K562 (cell line): Measurements from ENCODE around the gene ITGB2. TPM values are rescaled to one million over a fixed set of nuclear protein-coding genes. Genes with fewer than 3 reads are reported as not detected.

Experiments
- ATAC-seq: fragments of 200-7000 bp; cut with Tn5 transposase; 3 replicates; pipeline ENCODE4 v1.9.1; 2020; ENCODE audit warnings: moderate library complexity
- BruUV-seq: library from RNA; stranded (reverse); fragments of 400-500 nt; replicated peaks from 2 replicates; lab custom pipeline; 2021; lab: Mats Ljungman, UMichigan
- CTCF ChIA-PET: fragments of 300-600 bp; formaldehyde crosslinking; extraction: SDS; loops from one replicate; lab custom pipeline; 2021; ENCODE audit warnings: low intra/inter-chr PET ratio; lab: Yijun Ruan, JAX
- POLR2A ChIA-PET: fragments of 300-600, 350-650 bp; sonication (Branson Sonifier 250); formaldehyde crosslinking; extraction: SDS; loops from one replicate; lab custom pipeline; 2021; ENCODE audit warnings: antibody characterized with exemption, inconsistent platforms; lab: Yijun Ruan, JAX
- DNase-seq, 4 experiments: peaks; one replicate each; pipeline versions ENCODE4 v3.0.0 to v3.0.0-alpha.2; 2011 to 2018; ENCODE audit warnings: low spot score in 3 of 4, mixed read lengths in 3 of 4; ENCODE audit errors: extremely low read depth in 1 of 4
- FAIRE-seq: peaks from 2 replicates; lab custom pipeline; 2011; peaks lifted over from hg19 to GRCh38; lab: Jason Lieb, UNC
- H2AFZ ChIP-seq: 2 replicates; pipeline ENCODE4 v1.6.0; 2011; ENCODE audit warnings: low read depth, low read length, control low read depth, inconsistent platforms
- H3K27ac ChIP-seq: fragments of 200-600 bp; 3 replicates; pipeline ENCODE4 v1.8.0; 2011; ENCODE audit warnings: low read depth, mild to moderate bottlenecking, control low read depth, inconsistent platforms, low read length, moderate library complexity, mixed read lengths; ENCODE audit errors: extremely low read depth
- H3K27me3 ChIP-seq, 2 experiments: fragments of 300-600 bp in 1 of 2; 2 replicates in 1 of 2; 3 replicates in 1 of 2; pipeline versions ENCODE4 v1.6.0 to v1.8.0; 2011; ENCODE audit warnings: inconsistent platforms in 2 of 2, low read length in 2 of 2, mild to moderate bottlenecking in 1 of 2, mixed read lengths in 1 of 2, moderate library complexity in 1 of 2; ENCODE audit not compliant: control insufficient read depth in 2 of 2, insufficient read depth in 2 of 2
- H3K36me3 ChIP-seq: fragments of 300-600 bp; 3 replicates; pipeline ENCODE4 v1.8.0; 2011; ENCODE audit warnings: mild to moderate bottlenecking, low read length, inconsistent platforms; ENCODE audit not compliant: control insufficient read depth, insufficient read depth
- H3K4me1 ChIP-seq, 2 experiments: fragments of 200-600 bp in 1 of 2; replicated peaks in 1 of 2; 2 replicates in 1 of 2; 3 replicates in 1 of 2; pipeline versions ENCODE4 v1.5.1 to v1.8.0; 2011; ENCODE audit warnings: inconsistent platforms in 2 of 2, low read length in 2 of 2, mild to moderate bottlenecking in 1 of 2, mixed read lengths in 1 of 2, moderate library complexity in 1 of 2; ENCODE audit not compliant: control insufficient read depth in 2 of 2, insufficient read depth in 2 of 2
- H3K4me2 ChIP-seq: 2 replicates; pipeline ENCODE4 v1.6.1; 2011; ENCODE audit warnings: low read length, control low read depth, inconsistent platforms, mixed read lengths; ENCODE audit not compliant: insufficient read depth
- H3K4me3 ChIP-seq: fragments of 200-600 bp; sonication (generic), shearing (Covaris generic); 2 replicates; pipeline ENCODE4 v1.5.1; 2016; ENCODE audit warnings: control low read depth, inconsistent platforms
- H3K79me2 ChIP-seq: fragments of 200-600 bp; 3 replicates; pipeline ENCODE4 v1.8.0; 2011; ENCODE audit warnings: low read length, inconsistent platforms; ENCODE audit not compliant: control insufficient read depth, insufficient read depth
- H3K9ac ChIP-seq, 2 experiments: 2 replicates each; pipeline versions ENCODE4 v1.6.0 to v1.6.1; 2011; ENCODE audit warnings: low read depth in 2 of 2, low read length in 2 of 2, control low read depth in 1 of 2, inconsistent platforms in 1 of 2, mild to moderate bottlenecking in 1 of 2, mixed read lengths in 1 of 2; ENCODE audit not compliant: insufficient read depth in 1 of 2
- H3K9me1 ChIP-seq: one replicate; pipeline ENCODE4 v1.6.0; 2011; ENCODE audit warnings: inconsistent platforms, mild to moderate bottlenecking, low read length, moderate library complexity; ENCODE audit not compliant: control insufficient read depth, insufficient read depth
- H3K9me3 ChIP-seq: replicated peaks from 2 replicates; pipeline ENCODE4 v1.5.1; 2011; ENCODE audit warnings: low read depth, low read length, inconsistent platforms; ENCODE audit not compliant: control insufficient read depth, insufficient read depth
- H4K20me1 ChIP-seq: replicated peaks from 2 replicates; pipeline ENCODE4 v1.6.1; 2011; ENCODE audit warnings: low read length, inconsistent platforms, mixed read lengths; ENCODE audit not compliant: control insufficient read depth, insufficient read depth
- KAT7 ChIP-seq: sonication (generic); formaldehyde crosslinking; IDR thresholded peaks from 2 replicates; pipeline ENCODE4 v1.8.0; 2022; ENCODE audit warnings: missing genetic modification reagents, mild to moderate bottlenecking, borderline replicate concordance
- MED1 ChIP-seq: sonication (generic); formaldehyde crosslinking; IDR thresholded peaks from 2 replicates; pipeline ENCODE4 v1.8.1; 2023; ENCODE audit warnings: missing genetic modification reagents, borderline replicate concordance
- POLR2G ChIP-seq: fragments of 200-400 bp; formaldehyde crosslinking; IDR thresholded peaks from 2 replicates; pipeline ENCODE4 v1.6.1; 2017; ENCODE audit warnings: low read depth, mild to moderate bottlenecking, antibody characterized with exemption, low read length, moderate library complexity
- RBM25 ChIP-seq: fragments of 200-400 bp; formaldehyde crosslinking; IDR thresholded peaks from 2 replicates; pipeline ENCODE4 v1.6.1; 2018; ENCODE audit warnings: low read length, low read depth, moderate library complexity; ENCODE audit not compliant: severe bottlenecking
- ZC3H4 ChIP-seq: sonication (generic); formaldehyde crosslinking; IDR thresholded peaks from 2 replicates; pipeline ENCODE4 v1.9.0; 2021; ENCODE audit warnings: missing genetic modification reagents, borderline replicate concordance
- WGBS: fragments of 100-300 bp; shearing (Covaris generic); methylation state at CpG from one replicate; pipeline ENCODE4 v1.1.6; 2016; ENCODE audit warnings: low coverage, mixed read lengths; ENCODE audit not compliant: insufficient coverage; ENCODE audit errors: missing lambda C conversion rate; 5-methylcytosine and 5-hydroxymethylcytosine counted together
- in situ Hi-C: fragments of 300-500 bp; cut with MboI; formaldehyde crosslinking; loops from 4 replicates; pipeline ENCODE4 v1.15.0; 2018; ENCODE audit warnings: inconsistent platforms, mixed read lengths
- intact Hi-C: fragments of 100-400 bp; cut with micrococcal nuclease; formaldehyde crosslinking; loops from 2 replicates; pipeline ENCODE4 v1.14.2; 2022
- polyA plus RNA-seq, 8 experiments: library from polyadenylated mRNA; depleted of rRNA in 4 of 8; stranded (reverse) in 5 of 8; unstranded in 3 of 8; fragments of >200 nt; fragmentation: Nextera tagmentation in 2 of 8; fragmentation: Illumina TruSeq in 1 of 8; extraction: Ambion mirVana in 2 of 8; extraction: Trizol in 1 of 8; gene quantifications; 2 replicates each; pipeline versions ENCODE4 v1.2.1 to v1.2.3, GENCODE V29; 2011 to 2014; ENCODE audit warnings: inconsistent platforms in 1 of 8, missing spikeins in 1 of 8
- total RNA-seq, 7 experiments: library from RNA; depleted of rRNA in 6 of 7; stranded (reverse); fragments of >200 nt in 6 of 7; fragmentation: Illumina TruSeq in 2 of 7; extraction: Trizol in 2 of 7; gene quantifications; 2 replicates each; pipeline versions ENCODE4 v1.2.1 to v1.2.3, GENCODE V29; 2011 to 2021; ENCODE audit warnings: low replicate concordance in 1 of 7

Gene ITGB2
- total and polyA plus RNA-seq, 9 of the 15 experiments (the other 6 are each of a cell fraction or from before 2014, with no cell fraction given): 0.07 to 1.3 (median 0.51) TPM; not detected in 2

DNA sequence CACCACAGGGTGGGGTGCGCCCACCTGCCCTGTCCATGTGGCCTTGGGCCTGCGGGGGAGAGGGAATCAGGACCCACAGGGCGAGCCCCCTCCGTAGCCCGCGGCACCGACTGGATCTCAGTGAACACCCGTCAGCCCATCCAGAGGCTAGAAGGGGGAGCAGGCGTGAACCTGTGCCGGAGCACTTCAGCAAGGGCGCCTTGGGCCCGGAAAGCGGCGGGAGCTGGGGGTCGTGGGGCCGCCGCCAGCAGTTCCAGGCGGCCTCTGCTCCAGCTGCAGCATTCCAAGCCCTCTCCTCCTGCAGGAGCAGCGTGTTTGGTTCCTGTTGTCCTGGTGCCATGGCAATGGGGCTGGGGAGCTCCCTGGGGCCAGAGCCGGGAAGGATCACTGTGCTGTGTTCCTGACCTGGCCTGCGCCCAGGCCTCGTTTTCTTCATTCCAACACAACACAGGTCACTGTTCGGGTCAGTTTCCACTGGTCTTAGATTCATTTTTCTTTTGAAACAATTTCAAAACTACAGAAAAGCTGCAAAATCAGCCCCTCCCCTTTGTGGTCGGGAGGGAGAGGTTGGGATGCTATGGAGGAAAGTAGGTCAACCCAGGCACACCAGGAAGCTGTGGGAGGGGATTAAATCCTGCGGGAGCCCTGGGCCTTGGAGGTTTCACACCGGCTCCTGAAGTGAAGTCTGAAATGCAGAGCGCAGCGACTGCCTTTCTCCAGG is 37.9 kb upstream of the ITGB2 start:
- no peak overlapping the region for H2AFZ ChIP-seq
- FAIRE-seq (no peak), DNase-seq (no peak), ATAC-seq (no peak)
- peaks cover 92% of the 10 kb centered on the region for H3K36me3 ChIP-seq
- TF ChIP-seq RBM25: no peak
- TF ChIP-seq POLR2G: peak; percentile 31; the same call in 1 of the 2 replicates
- no peak overlapping the region for H3K27ac ChIP-seq
- POLR2A ChIA-PET: no interaction called here
- intact Hi-C loops (no loop called here), in situ Hi-C loops (loop anchor here (10.0 to 25.0 kb wide), 2 partner anchors 486 to 879 kb away; no protein-coding TSS in a partner anchor)
- H3K4me2 ChIP-seq: no peak overlapping the region
- H3K9ac ChIP-seq: no peak overlapping the region
- no peaks in the 10 kb centered on the region for H3K9me1 ChIP-seq
- CTCF ChIA-PET: no interaction called here
- 86% methylated on average over 21 of the region's 28 CpGs for WGBS
- no peak overlapping the region for H3K4me3 ChIP-seq
- peaks cover 0 to 28% of the 10 kb centered on the region in 2 experiments; a peak in 1 of 5 replicates for H3K4me1 ChIP-seq
- peaks cover 53% of the 10 kb centered on the region for H3K79me2 ChIP-seq
- BruUV-seq: no TSS peak
- H4K20me1 ChIP-seq: peaks cover 19% of the 10 kb centered on the region
- H3K27me3 ChIP-seq: no peaks in the 10 kb centered on the region
- H3K9me3 ChIP-seq: no peaks in the 10 kb centered on the region

GRCh38 chr21:44957901-44958451 is 37.3 kb upstream of the ITGB2 start:
- no peak for FAIRE-seq
- ChIA-PET CTCF (no interaction called here), POLR2A (interaction anchor here (0.6 to 1.3 kb wide), 3 partner anchors 10 to 49 kb away, joined by 3 read pairs; no protein-coding TSS in a partner anchor)
- Histone ChIP-seq H4K20me1 (peaks cover 21% of the 10 kb centered on the region), H3K36me3 (peaks cover 95% of the 10 kb centered on the region), H3K4me3 (no peak overlapping the region), H3K9me3 (no peaks in the 10 kb centered on the region), H3K9me1 (no peaks in the 10 kb centered on the region), H3K79me2 (peaks cover 55% of the 10 kb centered on the region), H3K27ac (no peak overlapping the region), H3K27me3 (no peaks in the 10 kb centered on the region), H2AFZ (no peak overlapping the region), H3K4me1 (peaks cover 0 to 35% of the 10 kb centered on the region in 2 experiments; a peak in 1 of 5 replicates), H3K4me2 (no peak overlapping the region), H3K9ac (no peak overlapping the region; a peak in 1 of 4 replicates)
- DNase-seq: no peak
- in situ Hi-C loops: loop anchor here (10.0 to 25.0 kb wide), 2 partner anchors 487 to 879 kb away; no protein-coding TSS in a partner anchor
- TF ChIP-seq ZC3H4 (CRISPR knock-in tag): 0 out of 2 replicates have a peak, but pooled peaks have one; percentile 40
- peak; percentile 53; the same call in 1 of the 2 replicates for TF ChIP-seq POLR2G
- no peak for TF ChIP-seq MED1 (CRISPR knock-in tag)
- no peak for TF ChIP-seq KAT7 (CRISPR knock-in tag)
- no TSS peak for BruUV-seq
- 94% methylated on average over 21 of the region's 26 CpGs for WGBS
- ATAC-seq: no peak
- intact Hi-C loops: no loop called here
